HG03457 (cell line): ENCODE measurements around the gene SPR.
"Not testable (repeated sequence)": the region's sequence is repeated elsewhere in the genome, so short reads cannot be mapped to it uniquely, and the experiment has no call there.

Experiments
- ATAC-seq: cut with Tn5 transposase; IDR thresholded peaks from one replicate; pipeline ENCODE4 v1.9.1; 2021; ENCODE audit warnings: moderate number of reproducible peaks; ENCODE audit not compliant: unreplicated experiment

SPR gene

DNA sequence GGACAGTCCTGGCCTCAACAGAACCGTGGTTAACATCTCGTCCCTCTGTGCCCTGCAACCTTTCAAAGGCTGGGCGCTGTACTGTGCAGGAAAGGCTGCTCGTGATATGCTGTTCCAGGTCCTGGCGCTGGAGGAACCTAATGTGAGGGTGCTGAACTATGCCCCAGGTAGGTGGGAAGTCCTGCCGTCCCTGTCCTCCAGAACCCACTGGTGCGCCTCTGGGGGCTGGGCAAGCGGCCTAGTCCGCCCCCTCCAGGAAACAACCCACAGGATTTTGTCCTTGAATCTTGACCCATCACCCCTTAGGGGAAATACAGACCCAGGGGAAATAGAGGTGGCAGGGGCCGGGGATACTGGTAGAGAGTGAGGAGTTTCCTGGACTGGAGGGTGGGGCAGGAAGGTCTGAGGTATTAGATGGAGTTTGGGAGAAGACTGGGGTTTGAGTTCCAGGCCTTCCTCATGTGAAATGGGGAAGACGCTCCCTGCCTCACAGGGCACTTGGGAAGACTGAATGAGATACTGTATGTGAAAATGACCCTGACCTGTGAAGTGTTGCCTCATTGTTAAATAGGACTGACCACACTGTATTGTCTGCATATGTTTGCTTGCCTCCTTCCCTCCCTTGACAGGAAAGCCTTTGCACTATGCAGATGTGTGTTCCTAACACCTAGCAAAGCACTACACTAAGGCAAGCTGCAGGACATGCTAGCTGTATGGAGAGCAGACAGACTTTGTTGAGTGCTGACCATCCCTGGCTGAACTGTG, 1.4 kb downstream of the SPR start:
- no peak for ATAC-seq

DNA sequence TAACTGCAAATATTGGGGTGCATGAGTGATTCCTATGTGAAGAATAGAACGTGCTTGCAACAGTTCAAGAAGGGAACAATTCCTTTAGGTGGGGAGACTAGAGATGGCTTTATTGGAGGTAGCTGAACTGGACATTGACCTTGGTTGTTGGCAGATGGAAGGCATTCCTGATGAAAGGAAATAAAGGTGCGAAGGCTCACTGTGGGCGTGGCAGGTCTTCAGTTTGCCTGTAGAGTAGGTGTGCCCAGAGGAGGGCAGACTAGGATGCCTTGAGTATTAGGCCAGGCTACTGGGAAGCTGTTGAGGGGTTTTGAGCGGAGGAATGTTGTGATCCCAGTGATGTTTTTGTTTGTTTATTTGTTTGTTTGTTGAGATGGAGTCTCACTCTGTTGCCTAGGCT, 2.8 kb downstream of the SPR start:
- ATAC-seq: no peak

DNA sequence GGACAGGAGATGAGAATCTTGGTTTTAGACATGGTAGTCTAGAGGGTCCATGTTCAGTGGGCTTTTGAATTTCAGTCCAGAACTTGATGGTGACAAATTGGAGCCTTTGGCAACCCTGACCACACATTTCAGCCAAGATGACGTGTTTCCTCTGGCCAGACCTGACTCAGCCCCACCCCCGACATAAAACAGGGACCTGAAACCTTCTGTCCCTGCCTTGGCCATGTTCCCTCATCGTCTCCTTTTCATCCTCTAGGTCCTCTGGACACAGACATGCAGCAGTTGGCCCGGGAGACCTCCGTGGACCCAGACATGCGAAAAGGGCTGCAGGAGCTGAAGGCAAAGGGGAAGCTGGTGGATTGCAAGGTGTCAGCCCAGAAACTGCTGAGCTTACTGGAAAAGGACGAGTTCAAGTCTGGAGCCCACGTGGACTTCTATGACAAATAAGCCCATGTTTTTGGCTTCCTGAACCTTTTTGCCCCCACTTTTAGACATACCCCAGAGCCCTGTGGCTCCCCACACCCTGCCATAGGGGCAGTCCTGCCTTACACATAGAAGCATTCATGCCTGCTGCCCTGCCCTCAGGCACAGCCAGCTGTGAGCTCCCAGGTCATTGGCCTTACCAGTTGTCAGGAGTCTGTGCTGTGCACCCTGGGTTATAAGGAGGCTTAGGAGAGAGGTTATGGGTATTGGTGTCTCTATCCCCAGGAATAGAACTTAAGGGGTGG, 4.0 kb downstream of the SPR start:
- ATAC-seq: no peak

DNA sequence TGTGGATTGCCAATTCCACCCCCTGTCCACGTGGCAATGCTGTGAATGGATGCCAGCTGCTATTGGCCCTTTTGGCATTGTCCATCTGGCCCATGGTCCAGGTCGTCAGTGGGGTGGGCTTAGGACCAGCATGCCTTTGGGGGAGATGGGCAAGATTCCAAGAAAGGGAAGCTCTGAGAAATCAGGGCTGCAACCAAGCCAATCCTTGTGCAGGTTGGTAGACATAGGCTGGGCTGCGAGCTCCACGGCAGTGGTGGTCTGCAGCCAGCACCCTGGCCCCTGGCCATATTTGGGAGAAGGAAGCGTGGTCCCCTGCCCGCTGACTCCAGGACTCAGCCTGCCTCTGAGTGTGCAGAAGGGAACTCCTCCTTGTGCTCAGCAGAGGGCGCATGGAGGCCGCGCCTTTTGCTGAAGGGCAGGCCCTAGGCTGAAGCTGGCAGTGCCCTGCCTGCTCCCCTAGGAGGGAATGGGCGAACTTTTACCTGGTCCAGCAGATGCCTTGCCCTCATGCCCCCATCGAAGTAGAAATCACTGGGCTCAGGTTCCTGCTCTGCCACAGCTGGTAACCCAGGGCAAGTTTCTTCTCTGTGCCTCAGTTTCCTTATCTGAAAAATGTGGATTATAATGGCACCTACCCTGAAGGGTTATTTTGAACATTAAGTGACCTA, 5.4 kb downstream of the SPR start:
- peak; percentile 44 for ATAC-seq

DNA sequence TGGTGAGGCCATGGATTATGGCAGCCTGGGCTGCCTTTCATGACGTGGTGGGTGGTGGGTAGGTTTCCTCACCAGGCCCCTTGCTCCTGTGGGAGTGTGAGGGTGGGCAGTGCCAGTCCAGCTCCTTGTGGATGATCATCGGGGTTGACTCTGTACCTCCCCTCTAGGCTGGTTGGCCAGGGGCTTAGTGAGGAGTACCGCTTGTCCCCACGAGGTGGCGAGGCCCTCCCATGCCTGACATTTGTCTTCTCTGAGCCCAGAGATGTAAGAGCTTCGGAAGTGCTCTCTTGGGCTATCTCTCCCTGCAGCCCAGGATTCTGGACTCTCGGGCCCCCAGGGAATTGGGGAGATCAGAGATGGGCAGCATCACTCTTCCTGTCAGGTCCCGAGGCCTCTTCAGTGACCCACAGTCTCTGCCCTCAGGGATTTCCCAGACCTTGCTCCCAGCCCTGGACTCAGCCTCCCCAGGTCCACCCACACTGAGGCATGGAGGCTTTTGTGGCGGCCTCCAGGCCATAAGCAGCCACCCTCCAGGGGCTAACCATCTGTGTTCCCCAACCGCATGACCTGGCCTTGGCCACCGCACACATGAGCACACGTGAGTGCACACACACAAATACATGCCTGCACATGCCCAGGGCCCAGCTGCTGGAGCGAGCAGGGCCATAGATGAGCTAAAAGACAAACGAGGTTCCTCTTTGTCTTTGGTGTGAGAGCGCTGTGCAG, 6.5 kb downstream of the SPR start:
- ATAC-seq: no peak

DNA sequence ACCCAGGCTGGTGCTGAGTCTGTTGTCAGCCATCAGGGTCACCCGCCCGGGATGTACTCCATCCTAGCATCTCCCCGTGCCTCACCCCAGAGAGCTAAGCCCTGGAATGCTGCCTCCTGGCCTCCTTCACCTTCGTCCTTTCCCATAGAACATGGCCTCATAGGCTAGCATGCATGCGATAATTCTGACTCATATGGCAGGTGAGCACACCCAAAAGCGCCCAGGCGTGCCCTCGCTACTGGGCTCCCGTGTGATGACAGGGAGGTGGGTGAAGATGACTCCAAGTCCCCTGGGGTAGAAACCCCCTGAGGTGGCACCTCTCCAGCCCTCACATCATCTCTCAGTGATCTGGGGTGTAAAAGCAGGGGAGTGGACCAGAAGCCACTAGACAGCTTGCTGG, 7.3 kb downstream of the SPR start:
- ATAC-seq: no peak

DNA sequence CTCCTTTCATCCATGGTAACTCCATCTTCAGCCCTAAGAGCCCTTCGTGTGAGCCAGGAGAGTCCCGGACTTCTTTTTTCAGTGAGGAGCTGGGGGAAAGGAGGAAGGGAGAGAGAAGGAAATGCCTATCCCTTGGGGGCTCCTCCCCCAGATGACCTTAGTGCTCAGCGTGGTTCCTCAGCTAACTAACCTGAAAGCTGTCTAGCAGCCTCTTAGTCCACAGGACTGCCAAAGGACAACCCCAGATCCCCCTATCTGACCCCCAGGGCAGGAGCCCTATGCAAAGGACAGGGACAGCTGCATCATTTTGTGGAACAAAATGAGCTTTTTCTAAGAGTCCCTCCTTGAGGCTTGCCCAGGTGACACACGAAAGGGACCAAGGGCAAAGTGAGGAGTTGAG, 7.9 kb downstream of the SPR start:
- no peak for ATAC-seq

DNA sequence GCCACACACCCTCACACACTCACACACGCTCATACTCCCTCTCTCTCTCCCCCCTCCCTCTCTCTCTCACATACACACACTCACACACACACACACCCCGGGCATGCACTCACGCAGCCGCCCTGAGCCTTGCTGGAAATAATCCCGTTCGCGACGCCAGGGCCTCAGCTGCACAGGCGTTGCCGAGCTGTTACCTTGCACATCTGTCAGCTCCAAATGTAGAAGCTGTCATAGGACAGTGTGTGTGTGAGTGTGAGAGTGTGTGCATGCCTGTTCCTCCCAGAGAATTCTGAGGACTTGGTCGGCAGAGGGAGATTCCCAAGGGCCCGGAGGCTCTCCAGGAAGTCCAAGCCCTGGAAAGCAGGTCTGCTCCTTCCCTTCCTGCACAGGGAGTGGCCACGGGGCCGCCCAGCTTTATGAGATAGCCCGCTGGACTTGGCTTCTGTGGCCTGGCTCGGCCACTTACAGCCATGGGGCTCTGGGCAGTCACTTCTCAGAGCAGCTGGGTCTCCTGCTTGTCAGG, 8.6 kb downstream of the SPR start:
- ATAC-seq: no peak

DNA sequence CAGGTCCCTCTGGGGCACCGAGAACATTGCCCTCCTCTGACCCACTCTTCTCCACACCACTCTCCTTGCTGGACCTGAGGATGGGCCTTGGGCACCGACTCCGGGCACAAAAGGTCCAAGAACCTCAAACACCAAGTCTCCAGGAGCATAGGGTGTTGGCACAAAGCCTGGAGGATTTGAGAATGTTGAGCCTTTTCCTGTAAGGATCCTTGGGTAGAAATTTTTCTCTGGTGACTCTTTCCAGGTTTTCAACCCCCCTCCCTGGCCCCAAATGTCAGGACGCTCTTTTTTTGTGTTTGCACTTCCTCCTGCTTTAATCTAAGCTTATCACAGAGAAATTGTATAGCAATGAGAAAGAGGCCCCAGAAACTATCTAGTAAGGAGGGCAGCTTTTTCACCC, 9.2 kb downstream of the SPR start:
- ATAC-seq: no peak

DNA sequence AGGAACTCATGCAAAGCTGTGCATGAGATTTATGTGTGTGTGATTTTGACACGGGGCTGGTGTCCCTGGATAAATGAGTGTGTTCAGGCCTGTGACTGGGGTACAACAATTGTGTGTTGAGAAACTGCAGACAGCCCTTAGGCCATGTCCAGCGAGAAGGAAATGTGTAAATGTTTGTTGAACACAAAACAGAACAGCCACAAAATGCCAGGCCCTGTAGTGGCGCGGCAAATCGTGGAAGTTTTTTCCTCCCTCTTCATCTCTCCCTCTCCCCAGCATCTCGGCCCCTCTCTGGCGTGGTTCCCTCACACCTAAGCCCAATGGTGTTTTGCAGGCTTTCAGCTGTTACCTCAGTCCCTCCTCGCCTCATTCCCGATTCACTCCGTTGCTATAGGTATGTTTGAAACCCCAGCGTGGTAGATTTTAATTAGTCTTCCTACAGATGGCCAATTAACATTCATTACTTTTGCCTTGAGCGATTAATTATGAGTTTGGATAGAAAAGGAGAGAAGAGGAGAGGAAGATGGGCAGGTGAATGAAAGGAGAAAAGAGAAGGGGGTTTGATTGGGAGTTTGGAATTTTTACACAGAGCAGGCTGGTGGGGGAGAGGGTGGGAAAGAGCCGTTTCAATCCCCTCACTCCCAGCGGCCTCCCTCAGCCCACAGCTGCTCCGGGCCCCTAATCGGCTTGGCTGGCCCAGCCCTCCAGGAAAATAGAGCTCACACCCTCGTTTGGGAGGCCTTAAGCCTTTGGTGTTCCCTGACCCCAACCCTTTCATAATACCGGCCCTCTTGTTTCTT, 10.8 kb downstream of the SPR start:
- no peak for ATAC-seq

DNA sequence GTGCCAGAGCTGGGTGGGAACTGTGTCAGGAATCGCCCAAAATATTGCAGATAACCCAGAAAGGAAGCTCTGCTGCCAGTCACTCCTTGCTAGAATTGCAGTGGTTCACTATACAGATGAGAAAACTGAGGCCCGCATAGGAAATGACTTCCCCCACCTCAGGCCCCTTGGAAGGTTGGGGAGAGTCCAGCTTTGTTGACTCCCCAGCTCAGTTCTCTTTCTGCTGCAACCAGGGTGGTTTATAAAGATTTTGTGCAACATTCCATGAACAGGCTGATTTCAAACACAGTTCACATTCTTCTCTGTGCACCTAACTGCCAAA, 11.3 kb downstream of the SPR start:
- ATAC-seq: no peak

DNA sequence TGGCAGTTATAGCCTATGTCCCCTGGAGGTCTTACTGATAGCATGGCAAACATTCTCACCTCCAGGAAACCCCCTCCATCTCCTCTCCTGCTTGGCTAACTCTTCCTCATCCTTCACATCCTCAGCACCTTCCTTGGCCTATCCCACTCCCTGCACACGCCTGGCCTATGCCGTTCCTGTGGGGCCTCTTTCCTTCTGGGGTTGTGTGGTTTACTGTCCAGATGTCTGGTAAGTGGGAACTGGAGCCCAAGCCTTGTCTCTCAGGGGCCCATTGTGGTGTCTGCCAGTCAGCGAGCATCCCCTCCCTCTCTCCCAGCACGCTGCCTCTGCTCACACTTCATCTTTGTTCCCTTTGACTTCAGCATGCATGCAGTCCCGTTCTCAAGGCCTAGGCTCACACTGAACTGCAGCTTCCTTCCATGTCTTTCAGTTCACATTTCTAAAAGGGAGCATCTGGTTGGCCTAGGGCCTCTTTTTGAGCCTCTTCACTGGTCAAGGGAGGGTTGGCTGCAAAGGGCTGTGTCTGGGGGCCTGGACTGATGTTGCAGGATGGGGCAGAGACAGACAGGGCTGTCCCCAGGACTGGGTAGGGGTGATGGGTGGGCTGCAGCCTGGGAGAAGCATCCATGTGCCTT, 13.1 kb downstream of the SPR start:
- ATAC-seq: no peak

DNA sequence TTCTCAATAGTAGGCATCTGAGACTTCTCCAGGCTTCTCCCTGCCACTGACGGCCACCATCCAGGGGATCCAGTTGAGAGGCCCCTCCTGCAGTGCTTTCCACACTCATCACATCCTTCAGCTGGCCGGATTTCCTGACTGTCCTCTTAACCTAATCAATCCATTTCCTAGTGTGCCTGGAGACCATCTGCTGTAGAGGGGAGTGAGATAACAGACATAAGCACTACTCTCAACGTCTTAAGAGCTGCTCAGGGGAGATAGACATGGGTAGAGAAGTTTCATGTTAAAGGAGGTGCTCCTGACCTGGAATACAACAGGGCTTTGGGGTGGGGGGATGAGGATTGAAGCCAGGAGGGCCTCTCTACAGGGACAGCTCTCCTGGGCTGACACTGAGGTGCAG, 14.2 kb downstream of the SPR start:
- ATAC-seq: no peak

DNA sequence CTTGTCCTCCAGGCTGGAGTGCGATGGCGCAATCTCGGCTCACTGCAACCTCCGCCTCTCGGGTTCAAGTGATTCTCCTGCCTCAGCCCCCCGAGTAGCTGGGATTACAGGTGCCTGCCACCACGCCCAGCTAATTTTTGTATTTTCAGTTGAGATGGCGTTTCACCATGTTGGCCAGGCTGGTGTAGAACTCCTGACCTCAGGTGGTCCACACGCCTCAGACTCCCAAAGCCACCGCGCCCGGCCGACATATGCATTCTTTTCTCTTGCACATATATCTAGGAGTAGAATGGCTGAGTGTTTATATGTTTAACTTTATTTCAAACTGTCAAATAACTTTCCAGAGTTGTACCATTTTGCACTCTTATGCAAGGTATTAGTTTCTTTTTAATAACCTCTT, 20.2 kb downstream of the SPR start:
- ATAC-seq: not testable (repeated sequence)

DNA sequence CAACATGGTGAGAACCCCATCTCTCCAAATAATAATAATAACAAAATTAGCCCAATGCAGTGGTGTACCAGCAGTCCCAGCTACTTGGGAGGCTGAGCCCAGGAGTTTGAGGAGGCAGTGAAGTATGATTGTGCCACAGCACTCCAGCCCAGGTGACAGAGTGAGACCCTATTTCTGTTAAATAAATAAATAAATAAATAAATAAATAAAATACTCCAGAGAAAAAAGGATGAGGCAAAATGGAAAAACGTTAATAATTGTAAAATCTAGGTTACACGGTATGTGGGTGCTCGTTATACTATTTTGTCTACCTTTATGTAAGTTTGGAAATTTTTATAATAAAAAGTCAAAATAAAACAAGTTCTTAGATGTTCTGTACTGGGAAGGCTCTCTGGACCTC, 21.5 kb downstream of the SPR start:
- ATAC-seq: no peak

DNA sequence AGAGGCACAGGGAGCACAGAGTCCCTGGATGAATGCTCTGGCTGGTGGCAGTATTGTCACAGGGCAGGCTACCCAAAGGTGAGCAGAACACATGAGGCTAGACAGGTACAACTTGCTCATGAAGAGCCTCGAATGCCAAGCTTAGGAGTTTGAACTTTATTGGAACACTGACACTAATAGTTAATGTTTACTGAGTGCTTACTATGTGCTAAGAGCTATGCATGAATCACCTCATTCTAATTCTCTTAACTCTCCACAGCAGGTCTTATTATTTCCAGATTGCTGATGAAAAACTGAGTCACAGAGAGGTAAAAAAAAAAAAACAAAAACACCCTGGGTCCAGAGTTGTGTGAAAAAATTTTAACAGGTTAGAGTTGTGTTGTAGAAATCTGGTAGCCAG, 24.0 kb downstream of the SPR start:
- no peak for ATAC-seq

DNA sequence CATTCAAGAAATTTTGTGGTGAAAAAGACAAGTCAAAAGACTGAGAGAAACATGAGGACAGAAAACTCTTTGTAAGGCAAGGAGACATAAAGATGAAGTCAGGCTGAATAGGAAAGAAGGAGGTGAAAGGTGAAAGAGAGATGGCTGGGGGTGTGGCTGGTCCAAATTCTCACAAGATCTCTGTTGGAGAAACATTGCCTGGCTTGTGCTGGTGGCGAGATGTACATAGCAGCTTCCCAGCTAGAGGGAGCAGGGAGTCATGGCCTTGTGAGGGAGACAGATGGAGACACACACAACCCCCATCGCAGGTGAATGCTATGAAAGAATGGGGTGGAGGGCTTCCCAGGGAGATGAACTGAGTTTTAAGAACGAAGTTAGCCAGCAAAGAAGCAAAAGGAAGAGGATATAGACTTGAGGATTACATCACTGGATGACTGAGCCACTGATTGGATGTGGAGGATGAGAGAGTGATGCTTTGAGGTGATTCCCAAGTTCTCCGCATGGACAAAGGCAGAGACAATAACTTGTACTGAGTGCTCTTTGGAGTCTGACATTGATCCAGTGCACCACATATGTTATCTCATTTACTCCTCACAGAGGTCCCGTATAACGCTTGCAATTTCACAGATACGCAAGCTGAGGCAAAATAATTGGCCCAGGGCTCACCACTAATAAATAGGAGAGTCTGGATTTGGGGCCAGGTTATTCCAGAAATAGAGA, 26.4 kb downstream of the SPR start:
- ATAC-seq: no peak

DNA sequence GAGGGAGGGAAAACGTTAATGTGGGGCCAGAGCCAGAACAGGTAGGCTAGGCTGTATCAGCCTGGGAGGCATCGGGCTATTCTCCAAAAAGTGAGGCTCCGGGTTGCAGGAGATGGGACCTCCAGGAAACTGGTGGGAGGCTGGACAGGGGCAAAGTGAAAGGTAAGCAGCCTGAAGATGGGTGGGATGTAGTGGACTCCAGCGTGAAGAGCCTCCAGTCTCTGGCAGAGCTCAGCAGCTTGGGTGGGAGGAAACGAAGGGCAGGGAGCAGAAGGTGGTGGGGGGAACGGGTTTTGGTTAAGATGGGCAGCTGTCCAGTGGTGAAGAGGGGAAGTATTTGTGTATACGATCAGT, 27.0 kb downstream of the SPR start:
- ATAC-seq: no peak

DNA sequence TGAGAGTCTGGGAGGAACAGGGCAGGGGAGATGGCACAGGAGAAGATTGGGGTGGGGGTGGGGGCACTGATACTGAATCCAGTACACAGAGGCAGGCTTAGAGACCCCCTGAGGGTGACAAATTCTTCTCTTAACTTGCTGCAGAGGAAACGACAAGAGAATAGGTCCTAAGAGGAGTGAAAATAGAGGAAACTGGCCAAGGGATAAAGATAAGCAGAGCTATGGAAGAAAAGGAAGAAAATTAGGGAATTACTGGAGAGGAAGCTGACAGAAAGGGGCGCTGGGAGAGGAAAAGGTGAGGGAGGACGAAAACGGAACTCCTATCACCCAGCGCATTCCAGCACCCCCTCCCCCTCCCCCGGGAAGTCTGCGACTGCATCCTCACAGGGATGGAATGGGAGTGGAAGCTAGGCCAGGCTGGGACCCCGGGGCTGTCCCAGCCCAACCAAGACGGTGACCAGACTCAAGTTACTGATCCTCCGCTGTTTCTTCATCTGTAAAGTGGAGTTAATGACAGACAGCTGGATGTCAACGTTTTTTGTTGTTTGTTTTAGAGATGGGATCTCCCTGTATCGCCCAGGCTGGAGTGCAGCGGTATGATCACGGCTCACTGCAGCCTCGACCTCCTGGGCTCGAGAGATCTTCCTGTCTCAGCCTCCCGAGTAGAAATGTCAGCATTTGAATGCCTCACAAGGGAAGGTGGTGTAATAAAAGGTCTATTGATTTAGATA, 27.5 kb downstream of the SPR start:
- ATAC-seq: no peak
